ENCODE data around the gene OOSP2. TPM values are rescaled to one million over a fixed set of nuclear protein-coding genes. Genes with fewer than 3 reads are reported as not detected.
"Not testable (repeated sequence)": the region's sequence is repeated elsewhere in the genome, so short reads cannot be mapped to it uniquely, and the experiment has no call there.

The OOSP2 gene, protein sequence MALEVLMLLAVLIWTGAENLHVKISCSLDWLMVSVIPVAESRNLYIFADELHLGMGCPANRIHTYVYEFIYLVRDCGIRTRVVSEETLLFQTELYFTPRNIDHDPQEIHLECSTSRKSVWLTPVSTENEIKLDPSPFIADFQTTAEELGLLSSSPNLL
- total RNA-seq (2014; rRNA removed), result not detected in 2 replicates
- not detected for polyA plus RNA-seq (2012)

GRCh38 chr11:60040109-60040508, at the start of gene OOSP2:
OOSP2 (plus strand) TSS chr11:60040409; CDS start chr11:60040460, 51 bp downstream.
- no peak for DNase-seq (ENCODE audit: low read depth)

DNA sequence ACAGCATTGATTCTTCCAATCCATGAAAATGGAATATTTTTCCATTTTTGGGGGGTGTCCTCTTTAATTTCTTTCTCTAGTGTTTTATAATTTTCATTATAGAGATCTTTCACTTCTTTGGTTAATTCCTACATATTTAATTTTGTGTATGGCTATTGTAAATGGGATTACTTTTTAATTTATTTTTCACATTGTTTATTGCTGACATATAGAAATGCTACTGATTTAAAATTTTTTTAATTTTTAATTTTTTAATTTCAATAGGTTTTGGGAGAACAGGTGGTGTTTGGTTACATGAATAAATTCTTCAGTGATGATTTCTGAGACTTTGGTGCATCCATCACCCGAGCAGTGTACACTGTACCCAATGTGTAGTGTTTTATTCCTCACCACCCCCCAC, 49.8 kb upstream of the OOSP2 start:
- no peak for DNase-seq (ENCODE audit: low read depth)

DNA sequence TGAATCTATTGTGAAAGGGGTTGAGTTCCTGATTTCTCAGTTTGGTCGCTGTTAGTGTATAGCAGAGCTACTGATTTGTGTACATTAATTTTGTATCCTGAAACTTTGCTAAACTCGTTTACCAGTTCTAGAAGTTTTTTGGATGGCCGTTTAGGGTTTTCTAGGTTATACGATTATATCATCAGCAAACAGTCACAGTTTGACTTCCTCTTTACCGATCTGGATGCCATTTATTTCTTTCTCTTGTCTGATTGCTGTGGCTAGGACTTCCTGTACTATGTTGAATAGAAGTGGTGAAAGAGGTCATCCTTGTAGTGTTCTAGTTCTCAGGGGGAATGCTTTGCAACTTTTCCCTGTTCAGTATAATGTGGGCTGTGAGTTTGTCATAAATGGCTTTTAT, 47.8 kb upstream of the OOSP2 start:
- DNase-seq (ENCODE audit: low read depth), result no peak

DNA sequence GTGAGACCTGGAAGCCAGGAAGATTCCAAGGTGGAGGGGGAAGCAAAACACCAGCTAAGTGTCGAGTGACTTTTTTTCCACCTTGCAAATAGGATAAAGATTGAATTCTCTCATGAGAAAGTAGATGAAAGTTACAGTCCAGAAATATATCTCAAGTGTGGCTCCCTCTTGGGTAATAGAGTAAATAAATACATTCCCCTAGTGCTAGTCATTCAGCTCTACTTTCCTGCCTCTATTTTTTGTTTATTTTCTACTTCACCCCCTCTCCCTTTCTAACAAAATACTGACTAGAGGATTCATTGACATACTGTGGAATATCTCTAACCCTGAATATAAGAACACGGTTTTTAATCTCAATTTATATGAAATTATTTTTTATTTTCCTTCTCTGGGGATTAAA, 42.4 kb upstream of the OOSP2 start:
- DNase-seq (ENCODE audit: low read depth), result no peak

DNA sequence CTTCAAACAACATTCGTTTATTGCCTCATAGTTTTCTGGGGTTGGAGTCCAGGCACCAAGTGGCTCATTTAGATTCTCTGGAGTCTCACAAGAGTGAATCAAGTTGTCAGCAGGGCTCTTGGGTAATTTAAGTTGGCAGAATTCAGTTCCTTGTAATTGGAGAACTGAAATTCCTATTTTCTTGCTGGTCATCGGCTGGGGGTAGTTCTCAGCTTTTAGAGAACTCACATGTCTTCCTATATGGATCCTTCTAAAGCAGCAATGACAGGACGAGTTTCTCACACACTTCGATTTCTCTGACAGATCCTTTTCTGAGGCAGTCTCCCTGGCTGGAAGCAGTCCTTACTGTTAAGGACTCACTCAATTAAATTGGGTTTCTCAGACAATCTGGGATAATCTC, 40.5 kb upstream of the OOSP2 start:
- DNase-seq (ENCODE audit: low read depth), result no peak

DNA sequence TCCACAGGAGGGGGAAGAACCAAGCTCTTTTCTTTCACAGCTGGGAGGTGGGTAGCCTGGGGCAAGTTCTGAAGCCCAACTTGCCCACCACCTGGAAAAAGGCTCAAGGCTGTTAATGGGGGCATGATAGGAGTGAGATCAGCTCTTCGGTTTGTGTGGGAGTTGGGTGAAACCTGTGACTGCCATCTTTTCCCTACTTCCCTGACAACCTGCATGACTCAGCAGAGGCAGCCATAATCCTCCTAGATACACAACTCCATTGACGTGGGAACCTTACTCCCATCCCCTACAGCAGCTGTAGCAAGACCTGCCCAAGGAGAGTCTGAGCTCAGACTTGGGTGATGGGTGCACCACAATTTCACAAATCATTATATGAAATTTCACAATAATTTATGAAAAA, 36.5 kb upstream of the OOSP2 start:
- DNase-seq (ENCODE audit: low read depth), result no peak

- DNase-seq (ENCODE audit: low read depth), result no peak
Observed at GRCh38 chr11:60005360-60005759, 34.8 kb upstream of the OOSP2 start.

- no peak for DNase-seq (ENCODE audit: low read depth)
Observed at GRCh38 chr11:60016881-60017280, 23.3 kb upstream of the OOSP2 start, which contains the start of gene OOSP4B. OOSP4B (plus strand) TSS chr11:60017181.

- no peak for DNase-seq (ENCODE audit: low read depth)
Observed at GRCh38 chr11:60018058-60018457, 22.2 kb upstream of the OOSP2 start.

DNA sequence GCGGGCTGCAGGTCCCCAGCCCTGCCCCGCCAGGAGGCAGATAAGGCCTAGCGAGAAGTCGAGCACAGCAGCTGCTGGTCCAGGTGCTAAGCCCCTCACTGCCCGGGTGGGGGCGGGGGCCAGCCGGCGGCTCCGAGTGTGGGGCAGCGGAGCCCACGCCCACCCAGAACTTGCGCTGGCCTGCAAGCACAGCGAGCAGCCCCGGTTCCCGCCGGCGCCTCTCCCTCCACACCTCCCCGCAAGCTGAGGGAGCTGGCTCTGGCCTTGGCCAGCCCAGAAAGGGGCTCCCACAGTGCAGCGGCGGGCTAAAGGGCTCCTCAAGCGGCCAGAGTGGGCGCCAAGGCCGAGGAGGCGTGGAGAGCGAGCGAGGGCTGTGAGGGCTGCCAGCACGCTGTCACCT, 19.8 kb upstream of the OOSP2 start:
- not testable (repeated sequence) for DNase-seq (ENCODE audit: low read depth)

- DNase-seq (ENCODE audit: low read depth), result no peak
Observed at GRCh38 chr11:60029015-60029632, 11.1 kb upstream of the OOSP2 start.

- not testable (repeated sequence) for DNase-seq (ENCODE audit: low read depth)
Observed at GRCh38 chr11:60050422-60050821, 10.2 kb downstream of the OOSP2 start.

- not testable (repeated sequence) for DNase-seq (ENCODE audit: low read depth)
Observed at GRCh38 chr11:60050839-60051238, 10.6 kb downstream of the OOSP2 start.

- DNase-seq (ENCODE audit: low read depth), result no peak
Observed at GRCh38 chr11:60056349-60056969, 16.2 kb downstream of the OOSP2 start, which contains the start of gene MS4A3. MS4A3 (plus strand) TSS chr11:60056665; CDS start chr11:60061161, 4,496 bp downstream.

DNA sequence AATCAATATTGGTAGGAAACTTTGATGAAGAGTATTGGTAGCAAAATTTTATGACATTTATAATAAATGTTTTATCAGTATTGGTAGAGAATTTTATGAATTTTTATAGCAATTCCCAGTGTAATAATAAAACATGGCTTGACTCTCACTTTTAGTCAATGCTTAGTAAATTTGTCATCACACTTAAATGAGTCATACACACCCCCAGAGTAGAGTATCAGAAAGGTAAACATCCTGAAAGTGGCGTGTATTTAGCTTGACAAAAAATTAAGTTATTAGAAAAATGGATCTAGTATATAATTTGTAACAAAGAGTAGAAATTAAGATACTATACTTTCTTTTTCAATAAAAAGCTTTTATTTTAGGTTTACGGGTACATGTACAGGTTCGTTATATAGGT, 18.8 kb downstream of the OOSP2 start:
- no peak for DNase-seq (ENCODE audit: low read depth)

DNA sequence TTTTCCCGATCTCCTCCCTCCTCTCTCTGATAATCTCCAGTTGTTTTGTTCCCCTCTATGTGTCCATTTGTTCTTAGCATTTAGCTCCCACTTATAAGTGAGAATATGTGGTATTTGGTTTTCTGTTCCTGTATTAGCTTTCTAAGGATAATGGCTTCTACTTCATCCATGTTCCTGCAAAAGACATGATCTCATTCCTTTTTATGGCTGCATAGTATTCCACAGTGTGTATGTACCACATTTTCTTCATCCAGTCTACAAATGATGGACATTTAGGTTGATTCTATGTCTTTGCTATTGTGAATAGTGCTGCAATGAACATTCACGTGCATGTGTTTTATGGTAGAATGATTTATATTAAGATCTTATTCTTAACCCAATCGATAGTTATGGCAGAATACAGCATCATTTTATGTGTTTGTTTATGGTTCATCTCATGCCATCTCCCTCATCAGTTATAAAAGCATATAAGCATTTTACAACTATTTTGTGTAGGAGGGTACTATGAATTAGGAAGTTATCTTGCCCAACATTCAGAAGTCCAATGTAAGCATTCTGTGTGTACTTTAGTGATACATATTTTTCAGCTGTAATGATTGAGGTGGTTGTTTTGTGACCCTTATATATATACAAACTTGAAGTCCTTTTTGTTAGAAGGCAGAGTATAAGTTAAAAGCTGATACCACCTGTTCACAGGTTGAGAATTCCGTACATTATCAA, 19.5 kb downstream of the OOSP2 start:
- DNase-seq (ENCODE audit: low read depth), result no peak

DNA sequence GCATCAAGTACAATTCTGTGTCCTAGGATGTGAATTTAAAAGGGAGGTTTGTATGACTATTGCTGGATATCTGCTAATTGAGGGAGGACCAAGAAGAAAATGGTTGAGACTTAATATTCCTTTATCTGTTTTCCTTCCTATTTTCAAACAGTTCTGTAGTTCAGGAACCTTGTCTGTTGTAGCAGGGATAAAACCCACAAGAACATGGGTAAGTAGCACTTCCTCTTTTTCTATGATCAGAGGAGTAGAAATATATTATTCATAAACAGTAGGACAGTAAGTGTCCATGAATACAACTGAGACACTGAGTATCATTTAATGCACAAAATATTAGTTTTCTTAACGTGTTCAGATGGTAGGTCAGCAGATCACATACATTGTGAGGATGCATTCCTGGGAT, 23.9 kb downstream of the OOSP2 start:
- no peak for DNase-seq (ENCODE audit: low read depth)

GRCh38 chr11:60065801-60066200, 25.6 kb downstream of the OOSP2 start:
- DNase-seq (ENCODE audit: low read depth), result no peak

DNA sequence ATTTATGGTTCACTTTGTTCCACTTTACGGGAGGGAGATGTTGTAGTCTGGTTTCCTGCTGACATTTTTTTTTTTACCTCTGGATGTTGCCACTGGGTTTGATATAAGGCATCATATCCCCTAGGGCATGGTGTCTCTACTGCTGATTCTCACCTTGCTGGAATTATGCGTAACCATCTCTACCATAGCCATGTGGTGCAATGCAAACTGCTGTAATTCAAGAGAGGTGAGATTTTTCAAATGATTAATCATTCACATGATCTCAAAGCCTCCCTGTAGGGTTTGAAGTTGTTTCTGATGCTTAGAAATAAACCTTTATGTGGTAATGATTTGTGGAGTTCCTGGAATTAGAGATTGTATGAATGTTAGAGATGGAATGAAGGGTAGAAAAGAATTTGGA, 29.2 kb downstream of the OOSP2 start:
- no peak for DNase-seq (ENCODE audit: low read depth)

GRCh38 chr11:60071644-60072043, 31.4 kb downstream of the OOSP2 start:
- not testable (repeated sequence) for DNase-seq (ENCODE audit: low read depth)

DNA sequence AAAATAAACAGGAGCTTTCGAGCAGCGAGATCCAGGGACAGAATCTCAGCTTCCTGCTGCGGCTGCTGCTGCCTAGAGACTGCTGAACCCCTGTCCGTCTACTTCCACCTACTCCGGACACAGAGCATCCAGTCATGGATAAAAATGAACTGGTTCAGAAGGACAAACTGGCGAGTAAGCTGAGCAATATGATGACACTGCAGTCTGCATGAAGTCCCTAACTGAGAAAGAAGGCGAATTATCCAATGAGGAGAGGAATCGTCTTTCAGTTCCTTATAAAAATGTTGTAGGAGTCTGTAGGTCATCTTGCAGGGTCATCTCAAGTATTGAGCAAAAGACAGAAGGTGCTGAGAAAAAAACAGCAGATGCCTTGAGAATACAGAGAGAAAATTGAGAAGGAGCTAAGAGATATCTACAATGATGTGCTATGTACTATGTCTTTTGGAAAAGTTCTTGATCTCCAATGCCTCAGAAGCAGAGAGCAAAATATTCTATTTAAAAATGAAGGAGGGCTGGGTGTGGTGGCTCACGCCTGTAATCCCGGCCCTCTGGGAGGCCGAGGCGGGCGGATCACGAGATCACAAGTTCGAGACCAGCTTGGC, 37.1 kb downstream of the OOSP2 start:
- DNase-seq (ENCODE audit: low read depth), result no peak

DNA sequence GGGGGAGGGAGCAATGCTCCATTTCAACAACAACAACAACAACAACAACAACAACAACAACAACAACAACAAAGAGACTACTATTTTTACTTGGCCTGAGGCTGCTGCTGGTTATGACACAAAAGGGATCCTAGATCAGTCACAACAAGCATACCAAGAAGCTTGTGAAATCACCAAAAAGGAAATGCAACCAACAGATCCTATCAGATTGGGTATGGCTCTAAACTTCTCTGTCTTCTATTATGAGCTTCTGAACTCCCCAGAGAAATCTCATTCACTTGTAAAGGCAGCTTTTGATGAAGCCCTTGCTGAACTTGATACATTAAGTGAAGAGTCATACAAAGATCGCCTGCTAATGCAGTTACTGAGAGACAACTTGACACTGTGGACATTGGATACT, 37.8 kb downstream of the OOSP2 start:
- no peak for DNase-seq (ENCODE audit: low read depth)

Data from LHCN-M2 (cell line).